Adipocyte (in vitro differentiated cells): Measurements from ENCODE around the gene PHF19.

ENCODE experiments used
- DNase-seq: peaks from one replicate; pipeline ENCODE4 v3.0.0-alpha.2; 2015; ENCODE audit warnings: low read depth
- H3K27me3 ChIP-seq: replicated peaks from 2 replicates; pipeline ENCODE4 v1.7.0; 2013; ENCODE audit warnings: mild to moderate bottlenecking, low read length, moderate library complexity; ENCODE audit not compliant: control insufficient read depth, insufficient read depth
- H3K36me3 ChIP-seq: 2 replicates; pipeline ENCODE4 v1.7.0; 2013; ENCODE audit warnings: low read length, mild to moderate bottlenecking, moderate library complexity; ENCODE audit not compliant: control insufficient read depth, insufficient read depth, severe bottlenecking
- H3K4me1 ChIP-seq: 2 replicates; pipeline ENCODE4 v1.7.0; 2013; ENCODE audit warnings: mild to moderate bottlenecking, low read length, moderate library complexity; ENCODE audit not compliant: control insufficient read depth, insufficient read depth
- H3K4me3 ChIP-seq: 2 replicates; pipeline ENCODE4 v1.7.0; 2013; ENCODE audit warnings: mild to moderate bottlenecking, low read length, moderate library complexity
- H3K9ac ChIP-seq: 2 replicates; pipeline ENCODE4 v1.7.0; 2013; ENCODE audit warnings: mild to moderate bottlenecking, low read length, moderate library complexity
- H3K9me3 ChIP-seq: 2 replicates; pipeline ENCODE4 v1.7.0; 2013; ENCODE audit warnings: mild to moderate bottlenecking, low read length, moderate library complexity; ENCODE audit not compliant: control insufficient read depth

Gene PHF19

DNA sequence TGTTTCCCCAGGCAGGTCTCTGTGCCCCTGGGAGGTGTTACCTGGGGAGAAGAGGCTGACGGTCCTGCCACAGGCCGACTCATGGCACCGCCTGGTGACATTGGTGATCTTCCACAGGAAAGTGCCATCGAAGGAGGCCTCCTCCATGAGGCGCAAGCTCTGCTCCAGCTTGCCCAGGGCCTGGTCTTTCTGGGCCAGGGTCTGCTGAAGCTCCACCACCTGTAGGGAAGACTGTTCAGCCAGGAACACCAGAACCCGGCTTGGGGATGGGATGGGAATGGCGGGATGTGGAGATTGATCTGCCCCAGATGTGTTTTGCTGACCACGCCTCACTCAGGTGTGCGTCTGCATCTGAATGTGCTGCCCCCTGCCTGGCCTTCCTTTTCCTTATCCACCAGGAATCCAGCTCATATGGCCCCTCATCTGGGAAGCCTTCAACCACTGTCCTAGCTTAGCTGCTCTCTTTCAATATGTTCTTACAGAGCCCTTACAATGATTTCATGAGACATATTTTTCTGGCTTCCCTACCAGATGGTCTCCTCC is 34.4 kb upstream of the PHF19 start:
- Histone ChIP-seq H3K4me1 (peaks cover 14% of the 10 kb centered on the region), H3K27me3 (no peaks in the 10 kb centered on the region), H3K4me3 (no peak overlapping the region), H3K36me3 (no peaks in the 10 kb centered on the region), H3K9ac (no peak overlapping the region), H3K9me3 (no peaks in the 10 kb centered on the region)
- DNase-seq: no peak

- no peak overlapping the region for H3K4me3 ChIP-seq
- no peak for DNase-seq
- H3K4me1 ChIP-seq: peaks cover 6% of the 10 kb centered on the region
- no peaks in the 10 kb centered on the region for H3K27me3 ChIP-seq
- no peak overlapping the region for H3K9ac ChIP-seq
- H3K9me3 ChIP-seq: no peaks in the 10 kb centered on the region
- H3K36me3 ChIP-seq: no peaks in the 10 kb centered on the region
Observed at GRCh38 chr9:120910643-120911042, 33.7 kb upstream of the PHF19 start.

- DNase-seq: no peak
- Histone ChIP-seq H3K9me3 (no peaks in the 10 kb centered on the region), H3K27me3 (no peaks in the 10 kb centered on the region), H3K4me3 (no peak overlapping the region), H3K4me1 (peaks cover 4% of the 10 kb centered on the region), H3K9ac (no peak overlapping the region), H3K36me3 (no peaks in the 10 kb centered on the region)
Observed at GRCh38 chr9:120909904-120910303, 32.9 kb upstream of the PHF19 start.

GRCh38 chr9:120905315-120906164 is 28.6 kb upstream of the PHF19 start:
- H3K27me3 ChIP-seq: peaks cover 12% of the 10 kb centered on the region
- DNase-seq: no peak
- H3K9me3 ChIP-seq: no peaks in the 10 kb centered on the region
- H3K4me1 ChIP-seq: peaks cover 4% of the 10 kb centered on the region
- no peak overlapping the region for H3K4me3 ChIP-seq
- no peak overlapping the region for H3K9ac ChIP-seq
- H3K36me3 ChIP-seq: no peaks in the 10 kb centered on the region

DNA sequence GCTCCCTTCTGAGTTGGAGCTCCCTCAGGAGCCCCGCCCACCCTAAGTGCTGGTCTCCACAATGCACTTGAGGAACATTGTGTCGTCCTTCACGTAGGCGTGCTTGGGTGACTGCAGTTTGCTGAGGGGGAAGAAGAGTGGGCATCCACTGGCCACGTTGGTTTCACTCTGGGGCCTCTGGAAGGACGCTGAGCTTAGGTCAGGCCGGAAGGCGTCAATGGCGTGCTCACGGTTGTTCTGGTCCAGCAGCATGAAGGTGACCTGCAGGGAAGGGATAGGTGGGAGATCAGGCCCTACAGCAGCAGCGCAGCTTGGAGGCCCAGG is 28.0 kb upstream of the PHF19 start:
- no peaks in the 10 kb centered on the region for H3K36me3 ChIP-seq
- no peak overlapping the region for H3K9ac ChIP-seq
- H3K4me3 ChIP-seq: no peak overlapping the region
- no peaks in the 10 kb centered on the region for H3K9me3 ChIP-seq
- DNase-seq: no peak
- peaks cover 1% of the 10 kb centered on the region for H3K4me1 ChIP-seq
- peaks cover 15% of the 10 kb centered on the region for H3K27me3 ChIP-seq

DNA sequence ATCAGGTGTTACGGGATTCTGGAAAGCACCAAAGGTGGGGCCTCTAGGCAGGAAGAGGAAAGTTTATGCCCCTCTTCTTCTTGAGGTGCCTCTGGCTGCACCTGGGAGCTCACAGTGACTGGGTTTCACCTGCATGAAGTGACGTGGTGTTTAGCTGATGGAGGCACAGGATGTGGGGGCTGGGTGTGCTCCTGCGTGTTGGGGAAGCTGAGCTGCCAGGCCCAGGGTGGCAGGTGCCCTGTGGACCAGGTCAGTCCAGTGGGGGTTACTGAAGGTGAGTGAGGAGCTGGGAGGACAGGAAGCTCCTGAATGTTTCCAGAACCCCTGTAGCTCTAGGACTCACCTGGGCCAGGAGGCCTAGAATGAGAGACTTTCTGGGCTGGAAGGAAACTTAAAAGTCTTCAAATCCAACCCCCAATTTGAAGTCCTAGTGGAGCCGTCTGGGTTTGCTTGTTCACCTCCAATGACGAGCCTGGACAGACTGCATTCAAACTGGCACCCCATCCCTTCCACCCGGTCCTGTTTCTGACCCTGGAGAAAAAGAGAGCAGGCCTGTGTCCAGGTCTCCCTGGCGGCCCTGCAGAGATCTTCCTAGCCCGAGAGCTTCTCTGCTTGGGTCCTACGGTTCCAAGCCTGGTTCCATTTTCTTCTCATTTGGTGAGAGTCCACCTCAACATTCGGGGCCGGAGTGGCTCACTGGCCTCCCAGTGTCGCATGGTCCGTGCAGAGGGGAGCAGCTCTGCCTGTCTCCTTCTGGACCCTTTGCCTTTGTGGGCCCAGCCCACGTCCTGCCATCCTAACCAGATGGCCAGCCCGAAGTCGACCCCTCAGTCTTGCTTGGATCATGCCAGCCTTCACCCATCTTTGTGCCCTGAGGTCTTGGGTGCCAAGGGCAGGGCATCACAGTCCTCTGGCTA is 27.3 kb upstream of the PHF19 start:
- Histone ChIP-seq H3K27me3 (peaks cover 21% of the 10 kb centered on the region), H3K4me1 (no peaks in the 10 kb centered on the region), H3K9me3 (no peaks in the 10 kb centered on the region), H3K36me3 (no peaks in the 10 kb centered on the region), H3K4me3 (no peak overlapping the region), H3K9ac (no peak overlapping the region)
- DNase-seq: no peak

DNA sequence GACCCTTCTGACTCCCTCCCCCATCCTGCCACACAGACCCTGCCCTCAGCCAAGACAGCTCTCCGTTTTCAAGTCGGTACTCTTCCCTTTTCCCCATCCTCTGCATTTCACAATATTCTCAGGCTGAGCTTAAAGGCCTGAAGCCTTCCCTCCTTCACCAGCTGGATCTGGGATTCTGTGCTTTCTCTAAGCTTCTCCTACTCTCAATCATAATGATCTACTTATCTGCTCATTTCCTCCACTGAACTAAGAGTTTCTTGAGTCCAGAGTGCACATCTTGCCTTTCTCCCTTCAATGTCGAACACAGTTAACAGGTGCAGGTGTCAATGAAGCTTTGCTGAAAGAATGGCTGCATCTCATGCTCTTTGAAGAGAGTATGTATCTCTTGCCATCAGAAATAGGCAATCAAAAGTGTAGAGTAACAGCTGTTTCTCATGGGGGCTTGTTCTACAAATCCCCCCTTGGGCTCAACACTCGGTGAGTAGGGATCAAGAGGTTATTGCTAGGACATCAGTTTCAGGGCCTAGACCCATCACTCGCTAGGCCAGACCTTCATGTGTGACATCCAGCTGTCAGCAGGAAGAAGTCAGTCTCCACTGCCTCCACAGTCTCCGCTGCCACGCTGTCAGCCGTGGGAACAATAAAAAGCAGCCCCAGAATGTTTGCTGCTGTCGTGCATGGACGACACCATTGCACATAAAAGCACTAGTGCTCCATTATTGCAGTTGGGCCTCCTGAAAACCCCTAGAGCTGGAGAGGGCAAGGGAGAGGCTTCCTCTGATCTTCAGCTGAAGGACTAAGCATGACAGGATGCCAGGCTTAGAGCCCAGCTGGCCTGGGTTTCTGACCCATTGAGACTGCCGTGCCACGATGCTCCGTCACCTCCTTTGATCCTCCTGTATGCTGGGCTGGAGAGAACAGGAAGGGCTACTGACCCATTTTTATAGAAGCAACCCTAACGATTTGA is 25.9 kb upstream of the PHF19 start:
- no peak for DNase-seq
- Histone ChIP-seq H3K9me3 (no peaks in the 10 kb centered on the region), H3K27me3 (peaks cover 21% of the 10 kb centered on the region), H3K4me1 (no peaks in the 10 kb centered on the region), H3K4me3 (no peak overlapping the region), H3K9ac (no peak overlapping the region), H3K36me3 (no peaks in the 10 kb centered on the region)

- Histone ChIP-seq H3K27me3 (peaks cover 21% of the 10 kb centered on the region), H3K4me3 (no peak overlapping the region), H3K36me3 (no peaks in the 10 kb centered on the region), H3K9ac (no peak overlapping the region), H3K4me1 (no peaks in the 10 kb centered on the region), H3K9me3 (no peaks in the 10 kb centered on the region)
- no peak for DNase-seq
Observed at GRCh38 chr9:120901755-120902568, 25.0 kb upstream of the PHF19 start.

DNA sequence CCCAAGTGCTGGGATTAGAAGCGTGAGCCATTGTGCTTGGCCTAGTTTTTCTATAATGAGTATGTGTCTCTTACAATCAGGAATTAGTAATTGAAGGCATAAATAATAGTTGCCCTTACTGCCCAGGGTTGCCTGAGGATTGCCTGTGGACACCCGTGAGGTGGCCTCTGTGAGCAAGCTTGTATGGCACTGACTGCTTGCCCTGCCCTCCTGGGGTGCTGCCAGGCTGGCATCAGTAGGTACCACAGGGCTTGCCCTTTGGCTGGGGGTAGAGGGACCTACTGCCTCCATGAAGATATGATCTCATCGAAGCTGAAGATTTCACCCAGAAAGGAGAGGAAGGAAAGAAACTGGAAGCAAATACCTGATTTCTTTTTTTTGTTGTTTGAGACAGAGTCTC is 23.8 kb upstream of the PHF19 start:
- H3K9me3 ChIP-seq: no peaks in the 10 kb centered on the region
- no peaks in the 10 kb centered on the region for H3K36me3 ChIP-seq
- no peak for DNase-seq
- no peak overlapping the region for H3K4me3 ChIP-seq
- H3K27me3 ChIP-seq: peaks cover 21% of the 10 kb centered on the region
- no peak overlapping the region for H3K9ac ChIP-seq
- H3K4me1 ChIP-seq: no peaks in the 10 kb centered on the region

- Histone ChIP-seq H3K4me3 (no peak overlapping the region), H3K9ac (no peak overlapping the region), H3K4me1 (peaks cover 6% of the 10 kb centered on the region), H3K27me3 (peaks cover 21% of the 10 kb centered on the region), H3K36me3 (no peaks in the 10 kb centered on the region), H3K9me3 (no peaks in the 10 kb centered on the region)
- no peak for DNase-seq
Observed at GRCh38 chr9:120899490-120900068, 22.6 kb upstream of the PHF19 start.
